H1 (cell line): ENCODE results near the gene FKBP10. TPM values are rescaled to one million over a fixed set of nuclear protein-coding genes. Genes with fewer than 3 reads are reported as not detected.
"Not testable (repeated sequence)": the region's sequence is repeated elsewhere in the genome, so short reads cannot be mapped to it uniquely, and the experiment has no call there.

Experiments
- CTCF ChIA-PET: fragments of 300-600 bp; sonication (Branson Sonifier 250); formaldehyde crosslinking; loops from one replicate; lab custom pipeline; 2021; ENCODE audit not compliant: partially characterized antibody; lab: Charles Lee
- POLR2A ChIA-PET: fragments of 300-600 bp; sonication (Branson Sonifier 250); formaldehyde crosslinking; loops from one replicate; lab custom pipeline; 2021; ENCODE audit warnings: inconsistent platforms; ENCODE audit not compliant: partially characterized antibody; lab: Charles Lee
- DNase-seq, 2 experiments: peaks; one replicate each; pipeline versions ENCODE4 v3.0.0 to v3.0.0-alpha.2; 2010 to 2022; ENCODE audit warnings: low spot score in 2 of 2, low read depth in 1 of 2, mixed read lengths in 1 of 2
- FAIRE-seq: peaks from 2 replicates; lab custom pipeline; 2011; peaks lifted over from hg19 to GRCh38; lab: Jason Lieb, UNC
- H2AFZ ChIP-seq: 2 replicates; pipeline ENCODE4 v1.8.1; 2012; ENCODE audit warnings: low read length, inconsistent platforms
- H2AK5ac ChIP-seq: 2 replicates; pipeline ENCODE4 v1.6.1; 2013; ENCODE audit warnings: low read depth, low read length
- H2BK120ac ChIP-seq: replicated peaks from 2 replicates; pipeline ENCODE3; 2013; ENCODE audit warnings: low read depth, low read length, inconsistent platforms
- H2BK12ac ChIP-seq: 2 replicates; pipeline ENCODE4 v1.6.1; 2013; ENCODE audit warnings: low read depth, low read length
- H2BK15ac ChIP-seq: 2 replicates; pipeline ENCODE4 v1.6.1; 2013; ENCODE audit warnings: low read length
- H2BK20ac ChIP-seq: 2 replicates; pipeline ENCODE4 v1.6.1; 2013; ENCODE audit warnings: low read length
- H2BK5ac ChIP-seq: 2 replicates; pipeline ENCODE4 v1.6.1; 2013; ENCODE audit warnings: low read depth, low read length
- H3K14ac ChIP-seq: 2 replicates; pipeline ENCODE4 v1.6.1; 2013; ENCODE audit warnings: inconsistent platforms; ENCODE audit not compliant: insufficient read length
- H3K18ac ChIP-seq: 2 replicates; pipeline ENCODE4 v1.6.1; 2013; ENCODE audit warnings: low read length; ENCODE audit errors: extremely low read depth
- H3K23ac ChIP-seq: 2 replicates; pipeline ENCODE4 v1.6.1; 2013; ENCODE audit warnings: inconsistent platforms; ENCODE audit not compliant: insufficient read length
- H3K23me2 ChIP-seq: 2 replicates; pipeline ENCODE4 v1.6.1; 2013; ENCODE audit warnings: low read depth, low read length
- H3K27ac ChIP-seq: 2 replicates; pipeline ENCODE4 v1.6.1; 2011; ENCODE audit warnings: low read depth, low read length, inconsistent platforms
- H3K27me3 ChIP-seq, 4 experiments: replicated peaks in 1 of 4; 1 replicate in 1 of 4; 2 replicates in 3 of 4; pipeline versions ENCODE4 v1.6.1 to v1.8.1; 2011 to 2013; ENCODE audit warnings: low read length in 3 of 4, mild to moderate bottlenecking in 3 of 4, inconsistent platforms in 2 of 4, mixed read lengths in 2 of 4, moderate library complexity in 1 of 4; ENCODE audit not compliant: control insufficient read depth in 3 of 4, insufficient read depth in 3 of 4; ENCODE audit errors: extremely low read depth in 1 of 4
- H3K36me3 ChIP-seq, 4 experiments: 2 replicates each; pipeline versions ENCODE4 v1.6.1 to v1.8.1; 2011 to 2013; ENCODE audit warnings: mild to moderate bottlenecking in 4 of 4, low read length in 3 of 4, moderate library complexity in 2 of 4, control low read depth in 1 of 4, inconsistent platforms in 1 of 4; ENCODE audit not compliant: insufficient read depth in 4 of 4, control insufficient read depth in 2 of 4
- H3K4ac ChIP-seq: replicated peaks from 2 replicates; pipeline ENCODE3; 2013; ENCODE audit warnings: low read length, low read depth, mixed read lengths, inconsistent platforms; ENCODE audit not compliant: insufficient read length
- H3K4me1 ChIP-seq, 4 experiments: replicated peaks in 1 of 4; 1 replicate in 1 of 4; 2 replicates in 3 of 4; pipeline versions ENCODE4 v1.6.1 to v1.8.1; 2011 to 2013; ENCODE audit warnings: low read length in 3 of 4, inconsistent platforms in 2 of 4, mixed read lengths in 1 of 4; ENCODE audit not compliant: insufficient read depth in 4 of 4, control insufficient read depth in 3 of 4
- H3K4me2 ChIP-seq, 2 experiments: 2 replicates each; pipeline versions ENCODE4 v1.6.1 to v1.8.1; 2011 to 2013; ENCODE audit warnings: low read depth in 2 of 2, low read length in 2 of 2, control low read depth in 1 of 2, inconsistent platforms in 1 of 2, mild to moderate bottlenecking in 1 of 2; ENCODE audit not compliant: insufficient read depth in 1 of 2
- H3K4me3 ChIP-seq, 4 experiments: fragments of 200-600, 300-600 bp in 1 of 4; sonication (generic), shearing (Covaris generic), sonication (Bioruptor Twin) in 1 of 4; 2 replicates each; pipeline versions ENCODE4 v1.5.1 to v1.8.1; 2011 to 2016; ENCODE audit warnings: low read length in 4 of 4, low read depth in 3 of 4, control low read depth in 2 of 4, inconsistent platforms in 2 of 4, mild to moderate bottlenecking in 2 of 4, mixed read lengths in 1 of 4, moderate library complexity in 1 of 4; ENCODE audit not compliant: insufficient read depth in 2 of 4; ENCODE audit errors: extremely low read depth in 1 of 4
- H3K56ac ChIP-seq: replicated peaks from 2 replicates; pipeline ENCODE3; 2013; ENCODE audit warnings: low read depth, mild to moderate bottlenecking, mixed read lengths, low read length, inconsistent platforms; ENCODE audit not compliant: insufficient read length
- H3K79me1 ChIP-seq: 2 replicates; pipeline ENCODE4 v1.6.1; 2013; ENCODE audit warnings: low read depth, low read length, control low read depth
- H3K79me2 ChIP-seq, 2 experiments: 2 replicates each; pipeline versions ENCODE4 v1.6.1 to v1.8.1; 2012 to 2013; ENCODE audit warnings: low read length in 2 of 2, mild to moderate bottlenecking in 2 of 2, inconsistent platforms in 1 of 2; ENCODE audit not compliant: insufficient read depth in 2 of 2, control insufficient read depth in 1 of 2
- H3K9ac ChIP-seq, 4 experiments: replicated peaks in 1 of 4; 1 replicate in 1 of 4; 2 replicates in 3 of 4; pipeline versions ENCODE4 v1.6.1 to v1.8.1; 2011 to 2013; ENCODE audit warnings: low read depth in 3 of 4, low read length in 3 of 4, control low read depth in 2 of 4, mild to moderate bottlenecking in 2 of 4, moderate library complexity in 2 of 4, inconsistent platforms in 1 of 4; ENCODE audit errors: extremely low read depth in 1 of 4
- H3K9me3 ChIP-seq, 2 experiments: 2 replicates each; pipeline versions ENCODE4 v1.6.1 to v1.8.1; 2012 to 2013; ENCODE audit warnings: mild to moderate bottlenecking in 2 of 2, moderate library complexity in 2 of 2, control low read depth in 1 of 2, inconsistent platforms in 1 of 2, low read depth in 1 of 2, low read length in 1 of 2, mixed read lengths in 1 of 2; ENCODE audit not compliant: insufficient read depth in 2 of 2
- H4K20me1 ChIP-seq, 2 experiments: replicated peaks in 1 of 2; 2 replicates each; pipeline versions ENCODE3 to v1.8.1; 2011 to 2013; ENCODE audit warnings: inconsistent platforms in 2 of 2, low read length in 2 of 2, mild to moderate bottlenecking in 1 of 2; ENCODE audit not compliant: insufficient read depth in 2 of 2, control insufficient read depth in 1 of 2
- H4K5ac ChIP-seq: 2 replicates; pipeline ENCODE4 v1.6.1; 2013; ENCODE audit warnings: low read length, low read depth, mixed read lengths, inconsistent platforms; ENCODE audit not compliant: insufficient read length
- H4K8ac ChIP-seq: 2 replicates; pipeline ENCODE4 v1.8.0; 2013; ENCODE audit warnings: mild to moderate bottlenecking, moderate library complexity, low read length, inconsistent platforms; ENCODE audit not compliant: insufficient read depth; ENCODE audit errors: extremely low read depth
- H4K91ac ChIP-seq: replicated peaks from 2 replicates; pipeline ENCODE3; 2013; ENCODE audit warnings: low read length, mixed read lengths, inconsistent platforms; ENCODE audit not compliant: insufficient read length
- WGBS, 2 experiments: shearing (Covaris generic) in 1 of 2; methylation state at CpG; one replicate each; pipeline versions ENCODE4 v1.1.6 to v1.1.7; 2013 to 2015; ENCODE audit warnings: low lambda C conversion rate in 2 of 2, mixed read lengths in 2 of 2, inconsistent platforms in 1 of 2, low coverage in 1 of 2, missing lambda C conversion rate in 1 of 2; ENCODE audit not compliant: insufficient replicate concordance in 2 of 2, insufficient coverage in 1 of 2, insufficient read length in 1 of 2; ENCODE audit errors: extremely low coverage in 1 of 2, missing lambda C conversion rate in 1 of 2; 5-methylcytosine and 5-hydroxymethylcytosine counted together
- polyA plus RNA-seq, 7 experiments: library from polyadenylated mRNA; depleted of rRNA in 3 of 7; stranded (reverse) in 5 of 7; unstranded in 2 of 7; fragments of >200 nt in 5 of 7; fragments of 200-250 nt in 2 of 7; gene quantifications; 1 replicate in 5 of 7; 2 replicates in 1 of 7; 4 replicates in 1 of 7; pipeline versions ENCODE4 v1.2.1 to v1.2.3, GENCODE V29; 2011 to 2013; ENCODE audit warnings: missing spikeins in 2 of 7, mixed read lengths in 2 of 7
- total RNA-seq: library from RNA; stranded (reverse); fragmentation: NEBNext Ultra II Directional; extraction: Animal tissue kit (Norgen Biotek cat#: 25700); gene quantifications from 2 replicates; pipeline ENCODE4 v1.2.1, GENCODE V29; 2021

The FKBP10 gene
- total and polyA plus RNA-seq, 2 of the 8 experiments (the other 6 are each of a cell fraction or from before 2014, with no cell fraction given), result 173 to 283 TPM

- not testable (repeated sequence) for H3K27me3 ChIP-seq, H3K14ac ChIP-seq, H2BK120ac ChIP-seq, H3K27ac ChIP-seq, H3K18ac ChIP-seq, H2AFZ ChIP-seq, H2BK15ac ChIP-seq, H4K91ac ChIP-seq, H3K23ac ChIP-seq, H4K20me1 ChIP-seq, FAIRE-seq, H3K23me2 ChIP-seq, H3K4me2 ChIP-seq, H2BK5ac ChIP-seq, H3K9me3 ChIP-seq, H2BK20ac ChIP-seq, H3K9ac ChIP-seq, H3K4me1 ChIP-seq, H3K56ac ChIP-seq, H4K5ac ChIP-seq, H2BK12ac ChIP-seq, H3K4me3 ChIP-seq, H2AK5ac ChIP-seq, H4K8ac ChIP-seq, H3K4ac ChIP-seq, H3K79me1 ChIP-seq, DNase-seq, H3K79me2 ChIP-seq
- 85% methylated on average over 10 of the region's 10 CpGs; no CpG with 5 or more reads in 1 of the 2 experiments for WGBS, 2 experiments
- ChIA-PET POLR2A (interaction anchor here (1.0 to 2.0 kb wide), 7 partner anchors 10 to 85 kb away, joined by 3 to 9 read pairs (median 3); partner anchors contain the start of genes FKBP10 and P3H4), CTCF (interaction anchor here (0.8 to 2.5 kb wide), 4 partner anchors 13 to 92 kb away, joined by 3 to 13 read pairs (median 4); partner anchors contain the start of genes FKBP10 and P3H4)
- peaks cover 7 to 62% (median 27%) of the 10 kb centered on the region in 4 experiments; a peak in 7 of 8 replicates for H3K36me3 ChIP-seq
Observed at GRCh38 chr17:41829961-41830360, 17.2 kb downstream of the FKBP10 start.
